OCI-LY7 (cell line): ENCODE data around the gene PNKP. TPM values are rescaled to one million over a fixed set of nuclear protein-coding genes. Genes with fewer than 3 reads are reported as not detected.

Experiments
- BruUV-seq: library from RNA; stranded (reverse); fragments of 400-500 nt; replicated peaks from 2 replicates; lab custom pipeline; 2021; lab: Mats Ljungman, UMichigan
- CTCF ChIA-PET: fragments of 300-600 bp; sonication (Branson Sonifier 250); formaldehyde crosslinking; loops from one replicate; lab custom pipeline; 2022; ENCODE audit warnings: antibody characterized with exemption; ENCODE audit not compliant: unreplicated experiment; lab: Charles Lee
- POLR2A ChIA-PET: fragments of 300-600 bp; sonication (Branson Sonifier 250); formaldehyde crosslinking; loops from one replicate; lab custom pipeline; 2022; ENCODE audit warnings: antibody characterized with exemption; lab: Charles Lee
- DNase-seq: peaks from one replicate; pipeline ENCODE4 v3.0.0-alpha.2; 2015; ENCODE audit warnings: low spot score
- H2AFZ ChIP-seq: fragments of 200-600 bp; sonication (generic), shearing (Covaris generic); 2 replicates; pipeline ENCODE4 v1.6.1; 2014; ENCODE audit warnings: mild to moderate bottlenecking, antibody characterized with exemption, low read length, moderate library complexity
- H3K27ac ChIP-seq: fragments of 200-600 bp; sonication (generic); 2 replicates; pipeline ENCODE4 v1.5.1; 2014; ENCODE audit warnings: mixed run types, low read depth, mild to moderate bottlenecking, moderate library complexity, low read length, inconsistent platforms; ENCODE audit not compliant: poor library complexity, severe bottlenecking
- H3K36me3 ChIP-seq: fragments of 200-600 bp; sonication (generic); 2 replicates; pipeline ENCODE4 v1.6.1; 2014; ENCODE audit warnings: mild to moderate bottlenecking, antibody characterized with exemption, low read length, moderate library complexity, mixed read lengths; ENCODE audit not compliant: insufficient read depth
- H3K4me1 ChIP-seq: fragments of 200-600 bp; sonication (generic); 2 replicates; pipeline ENCODE4 v1.5.1; 2014; ENCODE audit warnings: mild to moderate bottlenecking, low read length; ENCODE audit not compliant: insufficient read depth, poor library complexity, severe bottlenecking
- H3K4me2 ChIP-seq: fragments of 200-600 bp; sonication (generic); 2 replicates; pipeline ENCODE4 v1.6.1; 2014; ENCODE audit warnings: mild to moderate bottlenecking, low read length
- H3K4me3 ChIP-seq: fragments of 200-600 bp; sonication (generic); 2 replicates; pipeline ENCODE4 v1.5.1; 2014; ENCODE audit warnings: mild to moderate bottlenecking, low read depth, low read length; ENCODE audit not compliant: poor library complexity, severe bottlenecking
- H3K79me2 ChIP-seq: fragments of 200-600 bp; sonication (generic); 2 replicates; pipeline ENCODE4 v1.6.1; 2016; ENCODE audit warnings: low read depth, mild to moderate bottlenecking, low read length, moderate library complexity, mixed read lengths; ENCODE audit not compliant: insufficient read depth
- H3K9me2 ChIP-seq: fragments of 200-600 bp; sonication (generic); 2 replicates; pipeline ENCODE4 v1.6.1; 2016; ENCODE audit warnings: mild to moderate bottlenecking, low read length, mixed read lengths; ENCODE audit not compliant: insufficient read depth
- H3K9me3 ChIP-seq: fragments of 200-600 bp; sonication (generic); 2 replicates; pipeline ENCODE4 v1.6.1; 2014; ENCODE audit warnings: mild to moderate bottlenecking, mixed run types, low read length, mixed read lengths
- H4K20me1 ChIP-seq: fragments of 200-600 bp; sonication (generic); 2 replicates; pipeline ENCODE4 v1.6.1; 2014; ENCODE audit warnings: mild to moderate bottlenecking, antibody characterized with exemption, low read length, moderate library complexity, mixed read lengths; ENCODE audit not compliant: insufficient read depth
- CTCF ChIP-seq: fragments of 200-600 bp; sonication (generic); conservative IDR thresholded peaks from 2 replicates; pipeline ENCODE4 v1.5.1; 2014; ENCODE audit warnings: mild to moderate bottlenecking, antibody characterized with exemption, low read length, moderate library complexity, mixed read lengths
- EZH2phosphoT487 ChIP-seq: fragments of 200-600 bp; sonication (generic); IDR thresholded peaks from 2 replicates; pipeline ENCODE4 v1.6.1; 2018; ENCODE audit warnings: low read depth, borderline replicate concordance, mild to moderate bottlenecking, mixed run types, antibody characterized with exemption, low read length, moderate library complexity, mixed read lengths
- intact Hi-C: fragments of 100-400 bp; cut with micrococcal nuclease; formaldehyde crosslinking; loops from one replicate; pipeline ENCODE4 v1.10.0; 2022; ENCODE audit not compliant: unreplicated experiment
- total RNA-seq, 2 experiments: library from RNA; depleted of rRNA in 1 of 2; stranded (reverse); fragments of >200 nt in 1 of 2; shearing (Covaris generic) in 1 of 2; gene quantifications; 2 replicates each; pipeline ENCODE4 v1.2.3, GENCODE V29; 2014 to 2022

Gene PNKP
- total RNA-seq, 2 experiments from 2014 or later, result 90.9 to 118 TPM

- H3K36me3 ChIP-seq, result peaks cover 97% of the 10 kb centered on the region
- H3K79me2 ChIP-seq, result peaks cover 26% of the 10 kb centered on the region
Observed at GRCh38 chr19:49829200-49829599, 38.2 kb downstream of the PNKP start.

GRCh38 chr19:49827034-49827433 is 40.3 kb downstream of the PNKP start:
- no TSS peak for BruUV-seq
- no peak overlapping the region for H3K4me2 ChIP-seq
- H3K27ac ChIP-seq, result no peak overlapping the region
- H3K9me3 ChIP-seq, result no peaks in the 10 kb centered on the region
- peaks cover 43% of the 10 kb centered on the region for H3K4me1 ChIP-seq
- TF ChIP-seq CTCF (no peak), EZH2phosphoT487 (no peak)
- no peaks in the 10 kb centered on the region for H3K9me2 ChIP-seq
- peaks cover 31% of the 10 kb centered on the region for H3K79me2 ChIP-seq
- H2AFZ ChIP-seq, result no peak overlapping the region
- DNase-seq, result no peak
- intact Hi-C loops, result no loop called here
- ChIA-PET CTCF (no interaction called here), POLR2A (no interaction called here)
- no peaks in the 10 kb centered on the region for H4K20me1 ChIP-seq
- H3K36me3 ChIP-seq, result peaks cover 91% of the 10 kb centered on the region
- H3K4me3 ChIP-seq, result no peak overlapping the region

More at GRCh38 chr19:49829200-49829599, 38.2 kb downstream of the PNKP start:
- Histone ChIP-seq H3K4me2 (no peak overlapping the region), H3K9me2 (no peaks in the 10 kb centered on the region), H4K20me1 (no peaks in the 10 kb centered on the region), H3K27ac (no peak overlapping the region), H3K4me1 (peaks cover 22% of the 10 kb centered on the region), H3K9me3 (no peaks in the 10 kb centered on the region), H3K4me3 (no peak overlapping the region), H2AFZ (no peak overlapping the region)
- no TSS peak for BruUV-seq
- intact Hi-C loops, result no loop called here
- DNase-seq, result no peak
- POLR2A ChIA-PET, result no interaction called here
- CTCF ChIA-PET, result no interaction called here
- TF ChIP-seq CTCF (no peak), EZH2phosphoT487 (no peak)

- POLR2A ChIA-PET, result no interaction called here
Observed at GRCh38 chr19:49824662-49825061, 42.7 kb downstream of the PNKP start.

More at GRCh38 chr19:49824662-49825061, 42.7 kb downstream of the PNKP start:
- Histone ChIP-seq H3K4me2 (peak overlapping the region; percentile 83), H3K27ac (peak overlapping the region; percentile 94), H3K9me3 (no peaks in the 10 kb centered on the region), H3K36me3 (peaks cover 85% of the 10 kb centered on the region), H3K4me3 (no peak overlapping the region), H3K9me2 (no peaks in the 10 kb centered on the region), H2AFZ (no peak overlapping the region), H3K4me1 (peaks cover 62% of the 10 kb centered on the region), H3K79me2 (peaks cover 49% of the 10 kb centered on the region), H4K20me1 (no peaks in the 10 kb centered on the region)
- CTCF ChIA-PET, result no interaction called here
- no peak for TF ChIP-seq EZH2phosphoT487
- no peak for TF ChIP-seq CTCF
- BruUV-seq, result no TSS peak
- DNase-seq, result no peak
- intact Hi-C loops, result no loop called here
